HG02763 (cell line): ENCODE data around the gene BARD1.

Source experiments
- ATAC-seq: cut with Tn5 transposase; IDR thresholded peaks from one replicate; pipeline ENCODE4 v1.9.1; 2021; ENCODE audit warnings: mild to moderate bottlenecking, moderate library complexity; ENCODE audit not compliant: unreplicated experiment

BARD1 gene

GRCh38 chr2:214676421-214677089 lies 132.9 kb downstream of the BARD1 start:
- ATAC-seq, result no peak
